ENCODE results near the gene RARRES2. TPM values are rescaled to one million over a fixed set of nuclear protein-coding genes. Genes with fewer than 3 reads are reported as not detected.

The RARRES2 gene
- polyA plus RNA-seq, 1 donor (not counting 4 experiments of a cell fraction or from before 2014, with no cell fraction given) = not detected

DNA sequence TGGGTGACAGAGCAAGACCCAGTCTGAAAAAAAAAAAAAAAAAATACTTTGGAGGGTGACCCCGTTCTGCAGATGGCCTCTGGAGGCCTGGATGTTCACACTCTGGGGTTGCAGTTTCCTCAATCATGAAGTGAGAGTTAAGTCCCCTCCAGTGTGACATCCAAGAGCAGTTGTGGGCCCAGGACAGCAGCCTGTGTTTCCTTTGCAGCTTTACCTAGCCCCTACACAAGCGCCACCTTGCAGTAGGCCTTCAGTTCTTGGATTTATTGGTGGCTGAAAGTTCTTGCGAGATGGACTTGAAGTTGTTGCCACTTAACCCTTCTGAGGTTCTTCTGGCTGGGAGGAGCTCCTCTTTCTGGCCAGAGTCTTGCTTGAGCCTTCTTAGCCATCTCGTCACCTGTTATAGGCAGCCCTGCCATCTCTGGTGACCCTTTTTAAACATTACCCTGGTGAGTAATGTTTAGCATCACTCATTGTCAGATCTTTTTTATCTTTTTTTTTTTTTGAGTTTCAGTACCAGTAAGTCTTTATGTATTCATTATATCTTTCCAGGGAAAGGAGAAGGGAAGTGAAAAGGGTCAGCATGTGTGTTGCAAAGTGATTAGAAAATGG, 14.7 kb downstream of the RARRES2 start:
- FAIRE-seq (no peak), DNase-seq (ENCODE audit: low read depth, low spot score) (no peak)
- H3K4me1 ChIP-seq (ENCODE audit: control insufficient read depth, extremely low read depth, insufficient read depth, low read length) = peaks cover 20% of the 10 kb centered on the region
- no peaks in the 10 kb centered on the region for H3K9me1 ChIP-seq (ENCODE audit: control insufficient read depth, extremely low read depth, insufficient read depth, low read length)
- no peak overlapping the region for H3K27ac ChIP-seq (ENCODE audit: control insufficient read depth, insufficient read depth, low read length)
- no peaks in the 10 kb centered on the region for H4K20me1 ChIP-seq (ENCODE audit: control insufficient read depth, extremely low read depth, insufficient read depth, low read length)
- H3K79me2 ChIP-seq (ENCODE audit: control insufficient read depth, insufficient read depth, low read length) = no peaks in the 10 kb centered on the region
- no peaks in the 10 kb centered on the region for H3K9me3 ChIP-seq (ENCODE audit: control insufficient read depth, low read depth, low read length)
- no peak overlapping the region for H3K4me2 ChIP-seq (ENCODE audit: control insufficient read depth, extremely low read depth, insufficient read depth, low read depth, low read length)
- H3K27me3 ChIP-seq (ENCODE audit: control insufficient read depth, extremely low read depth, insufficient read depth, low read length) = no peaks in the 10 kb centered on the region
- no peak overlapping the region for H3K9ac ChIP-seq (ENCODE audit: control insufficient read depth, extremely low read depth, insufficient read depth, low read length)
- H2AFZ ChIP-seq (ENCODE audit: control insufficient read depth, low read length) = no peak overlapping the region
- dilution Hi-C loops (cut with MboI; ENCODE audit: extremely low pct_ligation_motif_present, low sequenced_read_pairs) = no loop called here
- TF ChIP-seq, protein P1, sequence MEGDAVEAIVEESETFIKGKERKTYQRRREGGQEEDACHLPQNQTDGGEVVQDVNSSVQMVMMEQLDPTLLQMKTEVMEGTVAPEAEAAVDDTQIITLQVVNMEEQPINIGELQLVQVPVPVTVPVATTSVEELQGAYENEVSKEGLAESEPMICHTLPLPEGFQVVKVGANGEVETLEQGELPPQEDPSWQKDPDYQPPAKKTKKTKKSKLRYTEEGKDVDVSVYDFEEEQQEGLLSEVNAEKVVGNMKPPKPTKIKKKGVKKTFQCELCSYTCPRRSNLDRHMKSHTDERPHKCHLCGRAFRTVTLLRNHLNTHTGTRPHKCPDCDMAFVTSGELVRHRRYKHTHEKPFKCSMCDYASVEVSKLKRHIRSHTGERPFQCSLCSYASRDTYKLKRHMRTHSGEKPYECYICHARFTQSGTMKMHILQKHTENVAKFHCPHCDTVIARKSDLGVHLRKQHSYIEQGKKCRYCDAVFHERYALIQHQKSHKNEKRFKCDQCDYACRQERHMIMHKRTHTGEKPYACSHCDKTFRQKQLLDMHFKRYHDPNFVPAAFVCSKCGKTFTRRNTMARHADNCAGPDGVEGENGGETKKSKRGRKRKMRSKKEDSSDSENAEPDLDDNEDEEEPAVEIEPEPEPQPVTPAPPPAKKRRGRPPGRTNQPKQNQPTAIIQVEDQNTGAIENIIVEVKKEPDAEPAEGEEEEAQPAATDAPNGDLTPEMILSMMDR (optimal IDR thresholded peaks at IDR 0.05 in 1 of 3, IDR thresholded peaks at IDR 0.05 in 1 of 3, conservative IDR thresholded peaks at IDR 0.05 in 1 of 3; ENCODE audit: extremely low read depth in 1 of 3, insufficient read depth in 2 of 3, low read length in 3 of 3) = no peak
- TF ChIP-seq EZH2 (IDR thresholded peaks at IDR 0.05; ENCODE audit: low read length) = no peak
- no peaks in the 10 kb centered on the region for H3K36me3 ChIP-seq (ENCODE audit: control insufficient read depth in 2 of 2, extremely low read depth in 1 of 2, insufficient read depth in 2 of 2, low read length in 2 of 2)
- no peak overlapping the region for H3K4me3 ChIP-seq (ENCODE audit: control insufficient read depth in 2 of 3, extremely low read depth in 1 of 3, insufficient read depth in 2 of 3, low read depth in 1 of 3, low read length in 3 of 3)

DNA sequence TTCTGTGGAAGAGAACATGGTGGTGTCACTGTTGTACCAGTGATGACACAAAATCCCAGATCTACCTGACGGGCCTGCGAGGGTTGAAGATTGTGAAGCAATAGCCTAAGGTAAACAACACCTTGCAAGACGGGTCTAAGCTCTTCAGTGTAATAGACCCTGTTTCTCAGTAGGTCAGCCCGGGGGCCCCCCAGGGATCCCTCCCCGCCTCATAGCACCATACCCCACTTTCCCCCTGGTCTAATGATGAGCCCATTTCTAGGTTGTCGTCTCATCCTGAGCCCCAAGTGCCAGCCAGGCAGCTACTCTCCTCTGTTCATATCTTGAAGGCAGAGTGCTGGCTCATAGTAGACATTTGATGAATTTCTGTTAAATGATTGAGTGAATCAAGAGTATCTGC, 15.5 kb downstream of the RARRES2 start:
- Histone ChIP-seq H4K20me1 (ENCODE audit: control insufficient read depth, extremely low read depth, insufficient read depth, low read length) (no peaks in the 10 kb centered on the region), H3K79me2 (ENCODE audit: control insufficient read depth, insufficient read depth, low read length) (no peaks in the 10 kb centered on the region), H3K4me2 (ENCODE audit: control insufficient read depth, extremely low read depth, insufficient read depth, low read depth, low read length) (no peak overlapping the region), H2AFZ (ENCODE audit: control insufficient read depth, low read length) (no peak overlapping the region), H3K27me3 (ENCODE audit: control insufficient read depth, extremely low read depth, insufficient read depth, low read length) (no peaks in the 10 kb centered on the region), H3K9me1 (ENCODE audit: control insufficient read depth, extremely low read depth, insufficient read depth, low read length) (no peaks in the 10 kb centered on the region), H3K9me3 (ENCODE audit: control insufficient read depth, low read depth, low read length) (no peaks in the 10 kb centered on the region), H3K27ac (ENCODE audit: control insufficient read depth, insufficient read depth, low read length) (no peak overlapping the region), H3K9ac (ENCODE audit: control insufficient read depth, extremely low read depth, insufficient read depth, low read length) (no peak overlapping the region), H3K36me3 (ENCODE audit: control insufficient read depth in 2 of 2, extremely low read depth in 1 of 2, insufficient read depth in 2 of 2, low read length in 2 of 2) (no peaks in the 10 kb centered on the region), H3K4me3 (ENCODE audit: control insufficient read depth in 2 of 3, extremely low read depth in 1 of 3, insufficient read depth in 2 of 3, low read depth in 1 of 3, low read length in 3 of 3) (no peak overlapping the region), H3K4me1 (ENCODE audit: control insufficient read depth, extremely low read depth, insufficient read depth, low read length) (peaks cover 20% of the 10 kb centered on the region)
- FAIRE-seq = no peak
- TF ChIP-seq EZH2 (IDR thresholded peaks at IDR 0.05; ENCODE audit: low read length) = no peak
- TF ChIP-seq, protein P1 (optimal IDR thresholded peaks at IDR 0.05 in 1 of 3, IDR thresholded peaks at IDR 0.05 in 1 of 3, conservative IDR thresholded peaks at IDR 0.05 in 1 of 3; ENCODE audit: extremely low read depth in 1 of 3, insufficient read depth in 2 of 3, low read length in 3 of 3) = no peak
- no peak for DNase-seq (ENCODE audit: low read depth, low spot score)
- dilution Hi-C loops (cut with MboI; ENCODE audit: extremely low pct_ligation_motif_present, low sequenced_read_pairs) = no loop called here
